Kasumi-1 (cell line): Measurements from ENCODE around the gene KLHL1.

Experiments
- DNase-seq, 2 experiments: peaks; one replicate each; lab custom pipeline; 2025; lab: John Stamatoyannopoulos, UW

Gene KLHL1

DNA sequence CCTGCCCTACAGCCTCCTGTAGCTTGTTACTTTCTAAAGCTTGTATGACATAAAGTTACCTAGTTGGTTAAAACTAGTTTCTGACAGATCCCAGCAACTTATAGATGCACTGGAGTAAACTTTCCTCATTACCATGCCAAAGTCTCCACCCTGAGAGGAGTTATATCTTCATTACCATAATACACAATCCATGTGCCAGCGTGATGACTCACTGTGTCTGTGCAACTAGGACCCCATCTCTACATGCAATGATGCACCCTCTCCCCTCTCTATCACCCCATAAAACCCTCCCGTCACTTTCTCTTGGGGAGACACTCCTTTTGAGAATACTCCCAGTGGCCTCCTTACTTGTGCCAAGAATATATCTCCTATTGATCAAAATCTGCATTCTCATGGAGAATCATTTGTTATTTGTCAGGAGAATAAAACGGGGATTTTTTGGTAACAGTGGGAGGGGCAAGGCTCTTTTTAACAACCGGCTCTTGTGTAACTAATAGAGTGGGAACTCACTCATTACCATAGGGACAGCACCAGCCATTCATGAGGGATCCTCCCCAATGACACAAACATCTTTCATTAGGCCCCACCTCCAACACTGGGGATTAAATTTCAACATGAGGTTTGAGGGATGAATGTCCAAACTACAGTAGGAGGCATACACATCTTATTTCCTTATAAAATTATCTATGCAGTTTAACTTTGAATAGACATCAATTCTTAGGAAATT is 235.8 kb downstream of the KLHL1 start:
- no peak for DNase-seq

DNA sequence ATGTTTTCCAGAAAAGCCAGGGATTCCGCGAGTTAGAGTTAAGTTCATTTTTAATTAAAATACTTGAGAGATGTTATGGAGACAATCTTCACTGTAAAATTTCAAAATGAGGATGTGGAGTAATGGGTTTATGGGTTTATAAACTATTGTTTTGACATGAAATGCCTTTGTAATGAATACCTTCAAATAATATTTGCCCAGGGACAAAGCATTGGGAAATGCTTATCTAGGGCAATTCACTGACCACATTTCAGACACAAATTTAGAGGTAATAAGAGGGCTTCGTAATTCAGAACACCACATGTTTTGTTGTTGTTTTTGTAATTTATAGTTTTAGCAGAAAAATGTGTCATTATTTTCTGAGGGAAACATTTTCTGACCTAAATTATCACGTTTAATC is 241.7 kb downstream of the KLHL1 start:
- no peak for DNase-seq

DNA sequence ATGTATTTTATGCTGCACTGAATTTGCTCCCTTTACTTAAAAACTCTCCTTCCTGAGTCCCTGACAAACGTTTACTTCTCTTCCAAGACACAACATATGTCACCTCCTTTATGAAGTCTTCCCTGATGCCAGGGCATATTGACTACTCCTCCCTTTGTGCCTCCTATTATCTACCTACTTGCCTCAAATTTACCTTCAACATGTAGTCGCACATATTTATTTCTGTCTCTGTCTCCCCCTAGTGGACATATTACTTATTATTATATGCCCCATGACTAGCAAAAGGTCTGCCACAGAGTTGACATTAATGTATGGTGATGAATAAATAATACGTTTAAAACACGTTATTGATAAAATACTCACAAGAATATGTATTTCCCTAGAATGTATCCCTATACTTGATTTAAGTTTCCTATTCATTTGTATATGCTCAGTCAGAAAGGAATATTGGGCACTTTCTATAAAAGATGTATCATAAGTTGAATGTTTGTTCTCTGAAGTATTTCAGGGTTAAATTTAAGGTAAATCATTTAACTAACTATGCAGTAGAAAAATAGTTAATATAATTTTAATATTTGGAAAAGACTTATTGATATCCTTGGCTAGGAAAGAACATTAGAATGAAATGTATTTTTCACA is 250.9 kb downstream of the KLHL1 start:
- peak; percentile 57 to 65 for DNase-seq

GRCh38 chr13:69856331-69856730 is 251.9 kb downstream of the KLHL1 start:
- no peak for DNase-seq

- DNase-seq = no peak
Observed at GRCh38 chr13:69828527-69828926, 279.7 kb downstream of the KLHL1 start.

DNA sequence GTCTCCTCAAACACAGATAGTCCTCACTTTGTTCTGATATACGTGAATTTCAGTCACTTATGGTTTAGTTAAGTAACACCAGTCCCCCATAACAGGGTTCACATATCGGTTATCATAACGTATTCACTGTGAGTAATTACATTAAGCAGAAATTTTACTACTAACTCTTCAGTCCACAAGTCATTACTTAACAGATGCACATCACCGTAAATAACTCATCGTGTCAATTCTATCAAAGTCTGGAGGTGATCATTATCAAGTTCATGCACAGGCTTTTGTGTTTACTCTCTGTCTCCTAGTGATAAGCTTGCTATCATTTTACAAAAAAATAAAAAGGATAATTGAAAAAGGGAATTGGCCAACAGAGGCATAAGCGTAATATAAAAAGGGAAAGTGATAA is 288.1 kb downstream of the KLHL1 start:
- DNase-seq = no peak

DNA sequence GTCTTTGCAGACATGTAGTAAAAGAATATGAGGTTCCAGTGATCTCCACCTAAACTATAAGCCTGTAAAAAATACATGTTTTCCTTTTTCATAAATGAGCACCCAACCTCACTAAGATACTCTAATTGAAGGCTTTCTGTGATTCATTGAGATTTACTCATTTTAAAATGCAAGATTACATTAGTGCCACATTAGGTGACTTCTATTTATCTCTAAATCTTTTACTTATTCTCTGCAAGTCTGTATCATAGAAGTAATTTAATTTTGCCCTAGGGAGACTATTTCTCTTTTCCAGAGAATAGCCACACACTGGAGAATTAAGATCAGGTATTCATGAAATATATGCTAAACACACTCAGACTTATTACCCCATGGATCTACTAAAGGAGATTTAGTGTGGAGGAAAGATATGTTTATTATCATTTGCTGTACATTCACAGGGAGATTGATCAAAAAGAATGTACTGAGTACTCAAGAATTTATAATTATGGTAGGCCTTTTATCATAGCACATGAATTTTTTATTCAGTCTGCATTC is 290.9 kb downstream of the KLHL1 start:
- no peak for DNase-seq

DNA sequence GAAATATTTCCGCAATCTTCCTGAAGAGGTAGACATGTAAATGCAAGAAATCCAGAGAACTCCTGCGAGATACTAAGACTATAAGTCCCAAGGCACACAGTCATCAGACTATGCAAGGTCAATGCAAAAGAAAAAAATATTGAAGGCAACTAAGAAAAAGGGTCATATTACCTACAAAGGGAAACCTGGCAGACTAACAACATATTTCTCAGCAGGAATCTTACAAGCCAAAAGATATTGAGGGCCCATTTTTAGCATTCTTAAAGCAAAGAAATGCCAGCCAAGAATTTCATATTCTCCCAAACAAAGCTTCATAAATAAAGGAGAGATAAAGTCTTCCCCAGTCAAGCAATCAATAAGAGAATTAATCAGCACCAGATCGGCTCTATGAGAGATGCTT is 299.1 kb downstream of the KLHL1 start:
- DNase-seq = no peak

- DNase-seq = no peak
Observed at GRCh38 chr13:69796256-69796655, 312.0 kb downstream of the KLHL1 start.

- no peak for DNase-seq
Observed at GRCh38 chr13:69793783-69794453, 314.3 kb downstream of the KLHL1 start.

DNA sequence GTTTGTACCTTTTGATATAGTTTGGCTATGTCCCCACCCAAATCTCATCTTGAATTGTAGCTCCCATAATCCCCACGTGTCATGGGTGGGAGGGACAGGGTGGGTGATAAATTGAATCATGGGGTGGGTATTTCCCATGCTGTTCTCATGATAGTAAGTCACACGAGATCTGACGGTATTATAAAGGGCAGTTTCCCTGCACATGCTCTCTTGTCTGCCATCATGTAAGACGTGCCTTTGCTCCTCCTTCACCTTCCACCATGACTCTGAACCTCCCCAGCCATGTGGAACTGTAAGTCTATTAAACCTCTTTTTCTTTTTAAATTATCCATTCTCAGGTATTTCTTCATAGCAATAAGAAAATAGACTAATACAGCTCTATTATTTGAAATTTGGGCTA is 331.3 kb downstream of the KLHL1 start:
- no peak for DNase-seq

DNA sequence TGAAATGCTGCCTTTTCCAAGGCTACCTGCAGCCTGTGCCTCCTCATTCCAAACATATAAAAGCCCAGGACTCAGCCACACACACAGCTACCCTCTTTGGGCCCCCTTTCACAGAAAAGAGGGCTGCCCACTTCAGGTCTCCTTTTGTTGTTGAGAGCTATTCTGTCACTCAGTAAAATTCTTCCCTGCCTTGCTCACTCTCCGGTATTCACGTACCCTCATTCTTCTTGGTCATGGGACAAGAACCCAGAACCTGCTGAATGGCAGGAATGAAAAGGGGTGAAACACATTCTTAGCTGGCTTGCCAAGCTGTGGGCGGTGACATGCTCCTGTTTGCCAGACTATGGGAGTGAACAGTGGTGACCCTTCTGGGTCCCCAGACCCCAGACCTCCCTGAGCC is 338.6 kb downstream of the KLHL1 start:
- DNase-seq = no peak

DNA sequence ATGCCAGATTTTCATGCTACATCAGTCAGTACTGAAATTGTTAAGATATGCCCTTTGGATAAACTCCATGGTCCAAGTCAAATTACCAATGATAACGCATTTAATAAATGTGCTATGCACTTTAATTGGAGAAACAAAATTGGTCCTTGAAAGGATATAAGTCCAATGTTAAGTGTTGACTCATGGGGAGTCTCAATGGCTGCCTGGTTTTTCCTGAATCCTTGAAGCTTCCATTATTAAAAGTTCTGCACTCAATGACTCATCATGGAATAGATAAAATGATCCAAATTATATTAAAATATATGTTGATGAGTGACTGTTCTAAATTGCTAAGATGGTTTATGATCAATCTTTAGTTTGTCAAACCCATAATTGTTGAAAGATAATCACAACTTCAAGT is 346.7 kb downstream of the KLHL1 start:
- no peak for DNase-seq

- DNase-seq = peak; percentile 4 to 21
Observed at GRCh38 chr13:69755101-69755500, 353.2 kb downstream of the KLHL1 start.

DNA sequence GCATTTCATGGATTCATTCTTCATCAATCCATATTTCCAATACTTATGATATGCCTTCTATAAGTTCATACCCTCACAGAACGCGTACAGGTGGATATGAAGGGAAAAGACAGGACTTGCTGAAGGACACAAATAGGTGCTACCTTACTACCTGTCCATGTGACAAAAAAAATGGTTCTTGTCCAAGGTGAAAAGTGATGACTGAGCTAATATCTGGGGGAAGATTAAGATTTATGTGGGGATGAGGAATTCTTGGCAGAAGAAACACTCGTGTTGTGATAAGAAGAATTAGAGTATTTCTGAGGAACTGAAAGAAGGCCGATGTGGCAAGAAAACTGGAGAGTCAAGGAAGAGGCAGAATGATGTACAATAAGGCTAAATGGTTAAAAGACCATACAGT is 357.0 kb downstream of the KLHL1 start:
- DNase-seq = no peak

DNA sequence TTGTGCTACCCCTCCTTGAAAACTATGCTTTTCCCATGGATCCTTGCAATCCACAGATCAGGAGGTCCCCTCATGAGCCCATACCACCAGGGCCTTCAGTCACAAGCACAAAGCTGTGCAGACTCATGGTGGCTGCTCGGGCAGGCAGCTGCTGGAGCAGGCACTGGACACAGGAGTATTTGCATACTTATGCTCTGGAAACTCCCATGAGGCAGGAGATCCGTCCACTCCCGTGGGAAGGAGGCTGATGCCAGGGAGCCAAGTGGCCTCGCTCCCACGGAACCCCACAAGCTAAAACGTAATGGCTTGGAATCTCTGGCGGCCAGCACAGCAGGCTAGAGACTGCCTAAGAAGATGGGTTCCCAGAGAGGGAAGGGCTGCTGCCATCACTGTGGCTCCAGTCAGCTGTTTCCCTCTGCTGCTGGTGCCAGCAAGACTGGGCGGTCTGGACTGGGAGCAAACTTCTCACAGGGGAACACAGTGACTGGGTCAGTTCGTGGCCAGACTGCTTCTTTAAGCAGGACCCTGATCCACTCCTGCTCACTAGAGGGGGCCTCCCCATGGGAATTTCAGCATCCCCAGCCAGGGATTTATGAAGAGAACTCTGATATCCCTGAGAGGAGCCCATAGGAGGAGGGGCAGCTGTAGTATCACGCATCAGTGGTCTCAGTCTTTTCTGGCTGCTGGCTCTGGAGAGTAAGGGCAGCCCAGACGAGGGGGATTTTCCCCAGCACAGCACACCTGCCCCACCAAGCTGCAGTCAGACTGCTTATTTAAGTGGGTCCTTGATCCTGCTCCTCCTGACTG is 370.9 kb downstream of the KLHL1 start:
- DNase-seq = no peak

- no peak for DNase-seq
Observed at GRCh38 chr13:69721631-69722030, 386.6 kb downstream of the KLHL1 start.

- no peak for DNase-seq
Observed at GRCh38 chr13:69720278-69720983, 387.8 kb downstream of the KLHL1 start.

GRCh38 chr13:69706807-69707206 is 401.4 kb downstream of the KLHL1 start:
- DNase-seq = no peak

DNA sequence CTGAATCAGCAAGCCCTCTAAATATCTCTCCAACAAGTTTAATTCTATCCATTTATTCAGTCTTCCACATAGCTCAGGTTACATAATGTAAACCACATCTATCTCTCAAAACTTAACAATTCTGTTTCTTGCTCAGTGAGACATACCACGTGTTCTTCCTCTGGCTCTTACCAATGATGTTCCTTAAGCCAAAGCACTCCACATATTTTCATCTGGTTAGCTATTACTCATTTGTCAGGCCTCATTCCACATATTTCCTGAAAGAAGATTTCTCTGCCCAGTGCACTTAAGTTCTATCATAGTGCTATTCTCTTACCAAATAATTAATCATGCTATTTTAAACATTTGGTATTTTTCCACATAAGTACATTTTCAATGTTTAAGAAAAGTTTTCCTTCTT is 403.9 kb downstream of the KLHL1 start:
- no peak for DNase-seq

DNA sequence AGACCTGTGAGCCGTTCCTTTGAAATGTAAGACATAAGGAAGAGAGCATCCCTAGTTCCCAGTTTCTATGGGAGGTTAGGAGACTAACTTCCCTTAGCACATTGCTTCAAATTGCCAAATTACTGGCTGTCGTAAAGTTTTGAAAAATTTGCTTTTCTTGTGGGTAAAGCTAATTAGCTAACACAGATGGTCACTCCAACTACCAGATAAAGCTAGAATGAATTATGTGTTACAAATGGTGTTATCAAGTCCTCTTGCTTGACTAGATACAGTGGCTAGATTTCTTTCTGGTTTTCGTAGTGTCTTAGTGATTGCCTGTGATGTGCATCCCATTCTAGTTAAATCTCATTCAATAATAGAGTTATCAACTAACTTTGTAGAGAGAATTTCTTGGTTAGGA is 417.3 kb downstream of the KLHL1 start:
- DNase-seq = no peak
